ENCODE results near the gene REM2. TPM values are rescaled to one million over a fixed set of nuclear protein-coding genes. Genes with fewer than 3 reads are reported as not detected.

Gene REM2
- total and polyA plus RNA-seq, 10 donors: 1.4 to 5.8 (median 3.2) TPM

DNA sequence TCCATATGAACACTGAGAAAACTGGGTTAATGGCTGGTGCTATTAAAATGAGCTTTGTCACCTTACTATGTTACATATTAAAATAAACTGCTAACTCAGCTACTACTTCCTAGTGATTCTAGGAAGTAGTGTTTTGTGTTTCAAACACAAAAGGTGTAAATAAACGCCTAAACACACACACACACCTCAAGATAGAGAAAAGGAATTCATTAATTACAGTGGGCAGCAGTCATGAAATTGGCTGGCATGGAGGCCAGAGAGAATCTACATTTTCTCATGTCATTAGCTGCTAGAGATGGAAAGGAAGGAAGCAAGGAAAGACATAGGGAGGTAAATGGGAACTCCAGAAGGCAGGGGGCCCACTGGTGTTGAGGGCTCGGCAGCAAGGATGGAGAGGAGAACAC lies 46.9 kb downstream of the REM2 start:
- H3K9me3 ChIP-seq: no peaks in the 10 kb centered on the region
- no peak for TF ChIP-seq POLR2A (IDR thresholded peaks at IDR 0.05)
- no peak for TF ChIP-seq POLR2AphosphoS5 (IDR thresholded peaks at IDR 0.05)
- no peak for TF ChIP-seq CTCF (IDR thresholded peaks at IDR 0.05 in 8 of 11, conservative IDR thresholded peaks at IDR 0.05 in 3 of 11)
- peaks cover 0 to 24% (median 16%) of the 10 kb centered on the region in 6 donors for H3K36me3 ChIP-seq
- intact Hi-C loops (cut with DNase I; ENCODE audit: low total_unique reads): no loop called here
- DNase-seq: no peak
- peak overlapping the region; percentile 81 to 92 (median 88) for H3K27ac ChIP-seq
- WGBS, 5 donors: 0 to 3% (median 2%) methylated on average over 2 of the region's 2 CpGs
- peaks cover 12 to 46% (median 26%) of the 10 kb centered on the region in 6 donors for H3K4me1 ChIP-seq
- H3K4me3 ChIP-seq: peak overlapping the region; percentile 69 to 99 (median 80)
- H3K27me3 ChIP-seq (replicated peaks in 1 of 7): no peaks in the 10 kb centered on the region

GRCh38 chr14:22932146-22932545 lies 49.1 kb downstream of the REM2 start:
- H3K27me3 ChIP-seq (replicated peaks in 1 of 7): no peaks in the 10 kb centered on the region
- TF ChIP-seq POLR2A (IDR thresholded peaks at IDR 0.05) (no peak), CTCF (IDR thresholded peaks at IDR 0.05 in 8 of 11, conservative IDR thresholded peaks at IDR 0.05 in 3 of 11) (no peak), POLR2AphosphoS5 (IDR thresholded peaks at IDR 0.05) (no peak)
- intact Hi-C loops (cut with DNase I; ENCODE audit: low total_unique reads): no loop called here
- peaks cover 0 to 22% (median 0%) of the 10 kb centered on the region in 6 donors for H3K36me3 ChIP-seq
- H3K4me3 ChIP-seq: no peak overlapping the region
- WGBS, 5 donors: 93 to 99% (median 96%) methylated on average over 3 of the region's 3 CpGs
- H3K4me1 ChIP-seq: peaks cover 12 to 33% (median 25%) of the 10 kb centered on the region in 6 donors
- H3K9me3 ChIP-seq: no peaks in the 10 kb centered on the region
- DNase-seq: no peak
- H3K27ac ChIP-seq: no peak overlapping the region

- no peak for DNase-seq
- peaks cover 0 to 45% (median 0%) of the 10 kb centered on the region in 6 donors for H3K36me3 ChIP-seq
- WGBS, 5 donors: 89 to 97% (median 93%) methylated on average over 1 of the region's 1 CpG
- no peak overlapping the region for H3K27ac ChIP-seq
- peaks cover 0 to 10% (median 6%) of the 10 kb centered on the region in 6 donors for H3K4me1 ChIP-seq
- no peaks in the 10 kb centered on the region for H3K9me3 ChIP-seq
- no peaks in the 10 kb centered on the region for H3K27me3 ChIP-seq (replicated peaks in 1 of 7)
- intact Hi-C loops (cut with DNase I; ENCODE audit: low total_unique reads): no loop called here
- no peak overlapping the region for H3K4me3 ChIP-seq
- no peak for TF ChIP-seq CTCF (IDR thresholded peaks at IDR 0.05 in 8 of 11, conservative IDR thresholded peaks at IDR 0.05 in 3 of 11)
- no peak for TF ChIP-seq POLR2AphosphoS5 (IDR thresholded peaks at IDR 0.05)
- no peak for TF ChIP-seq POLR2A (IDR thresholded peaks at IDR 0.05)
Measured at GRCh38 chr14:22935156-22935555, 52.1 kb downstream of the REM2 start.

Small RNAs within 50 kb of the gene (small RNA-seq; reads per million reads assigned to genes)
- gene RF00019: 0 reads per million in 4 donors

Other genes starting within 250 kb of the REM2 start
- not detected for gene OR6J1, start 238.9 kb upstream of the REM2 start, total RNA-seq
- gene OR6J1, start 238.9 kb upstream of the REM2 start, polyA plus RNA-seq: not detected
- 100 to 1,000 TPM in 6 of 7 donors, 10 to 100 TPM in 1; 88.6 to 133 (median 110) TPM for gene OXA1L, start 116.5 kb upstream of the REM2 start, total RNA-seq
- gene OXA1L, start 116.5 kb upstream of the REM2 start, polyA plus RNA-seq: 100 to 1,000 TPM in 1 of 3 donors, 10 to 100 TPM in 2; 73.5 to 110 (median 96.2) TPM
- 100 to 1,000 TPM in 4 of 7 donors, 10 to 100 TPM in 3; 56.4 to 165 (median 112) TPM for gene SLC7A7, start 67.8 kb upstream of the REM2 start, total RNA-seq
- gene SLC7A7, start 67.8 kb upstream of the REM2 start, polyA plus RNA-seq: 10 to 100 TPM; 34.2 to 46.5 (median 35.3) TPM
- 100 to 1,000 TPM in 1 of 7 donors, 10 to 100 TPM in 6; 55.2 to 111 (median 62.8) TPM for gene MRPL52, start 53.3 kb upstream of the REM2 start, total RNA-seq
- 100 to 1,000 TPM in 2 of 3 donors, 10 to 100 TPM in 1; 88.8 to 138 (median 137) TPM for gene MRPL52, start 53.3 kb upstream of the REM2 start, polyA plus RNA-seq
- gene MMP14, start 46.6 kb upstream of the REM2 start, total RNA-seq: 100 to 1,000 TPM in 1 of 7 donors, 10 to 100 TPM in 6; 42.6 to 126 (median 65.2) TPM
- gene MMP14, start 46.6 kb upstream of the REM2 start, polyA plus RNA-seq: 10 to 100 TPM in 2 of 3 donors, 1 to 10 TPM in 1; 6.6 to 30.8 (median 15.6) TPM
- gene LRP10, start 11.5 kb upstream of the REM2 start, total RNA-seq: 100 to 1,000 TPM in 6 of 7 donors, 10 to 100 TPM in 1; 99.6 to 205 (median 110) TPM
- gene LRP10, start 11.5 kb upstream of the REM2 start, polyA plus RNA-seq: 10 to 100 TPM in 1 of 3 donors, 1 to 10 TPM in 2; 7.9 to 22.3 (median 8.9) TPM
- 100 to 1,000 TPM in 4 of 7 donors, 10 to 100 TPM in 3; 84.9 to 875 (median 103) TPM for gene RBM23, start 35.9 kb downstream of the REM2 start, total RNA-seq
- gene RBM23, start 35.9 kb downstream of the REM2 start, polyA plus RNA-seq: 10 to 100 TPM; 19.0 to 40.3 (median 32.7) TPM
- 10 to 100 TPM; 31.1 to 44.7 (median 40.6) TPM for gene PRMT5, start 46.2 kb downstream of the REM2 start, total RNA-seq
- 10 to 100 TPM; 18.6 to 30.6 (median 24.9) TPM for gene PRMT5, start 46.2 kb downstream of the REM2 start, polyA plus RNA-seq
- gene HAUS4, start 73.9 kb downstream of the REM2 start, total RNA-seq: 10 to 100 TPM; 37.7 to 83.5 (median 50.6) TPM
- gene HAUS4, start 73.9 kb downstream of the REM2 start, polyA plus RNA-seq: 10 to 100 TPM; 21.1 to 44.3 (median 31.5) TPM
- gene AJUBA, start 99.3 kb downstream of the REM2 start, total RNA-seq: 10 to 100 TPM in 1 of 7 donors, 1 to 10 TPM in 6; 1.4 to 11.0 (median 5.3) TPM
- gene AJUBA, start 99.3 kb downstream of the REM2 start, polyA plus RNA-seq: 1 to 10 TPM in 1 of 3 donors, under 1 TPM in 2; 0.63 to 2.1 (median 0.68) TPM
- 10 to 100 TPM in 6 of 7 donors, 1 to 10 TPM in 1; 7.3 to 27.0 (median 11.3) TPM for gene C14orf93, start 126.9 kb downstream of the REM2 start, total RNA-seq
- gene C14orf93, start 126.9 kb downstream of the REM2 start, polyA plus RNA-seq: 1 to 10 TPM; 7.5 to 8.8 (median 8.0) TPM
- 10 to 100 TPM; 43.1 to 72.3 (median 55.1) TPM for gene PSMB5, start 151.7 kb downstream of the REM2 start, total RNA-seq
- gene PSMB5, start 151.7 kb downstream of the REM2 start, polyA plus RNA-seq: 10 to 100 TPM; 36.5 to 80.1 (median 60.9) TPM
- gene PSMB11, start 159.0 kb downstream of the REM2 start, total RNA-seq: not detected
- gene PSMB11, start 159.0 kb downstream of the REM2 start, polyA plus RNA-seq: under 1 TPM in 1 of 3 donors, not detected in 2; 0.03 TPM
- gene CDH24, start 174.3 kb downstream of the REM2 start, total RNA-seq: 1 to 10 TPM; 2.6 to 9.4 (median 6.5) TPM
- gene CDH24, start 174.3 kb downstream of the REM2 start, polyA plus RNA-seq: 1 to 10 TPM; 1.3 to 6.3 (median 3.1) TPM
- gene ACIN1, start 211.9 kb downstream of the REM2 start, total RNA-seq: 100 to 1,000 TPM; 148 to 228 (median 211) TPM
- 100 to 1,000 TPM in 2 of 3 donors, 10 to 100 TPM in 1; 59.2 to 126 (median 119) TPM for gene ACIN1, start 211.9 kb downstream of the REM2 start, polyA plus RNA-seq
- gene C14orf119, start 212.3 kb downstream of the REM2 start, total RNA-seq: 10 to 100 TPM; 34.3 to 43.2 (median 37.8) TPM
- gene C14orf119, start 212.3 kb downstream of the REM2 start, polyA plus RNA-seq: 10 to 100 TPM; 28.0 to 47.0 (median 40.2) TPM
- not detected for gene CIROP, start 221.8 kb downstream of the REM2 start, total RNA-seq
- gene CIROP, start 221.8 kb downstream of the REM2 start, polyA plus RNA-seq: not detected
- gene CEBPE, start 236.0 kb downstream of the REM2 start, total RNA-seq: 1 to 10 TPM in 4 of 7 donors, under 1 TPM in 3; 0.64 to 9.6 (median 1.6) TPM
- gene CEBPE, start 236.0 kb downstream of the REM2 start, polyA plus RNA-seq: 1 to 10 TPM; 1.2 to 3.5 (median 1.3) TPM